Fibroblast of peridontal ligament (primary cell): Measurements from ENCODE around the gene ZNF121.

Experiments used
- DNase-seq: peaks from one replicate; pipeline ENCODE4 v3.0.0-alpha.2; 2010; ENCODE audit errors: extremely low read depth

ZNF121 gene

DNA sequence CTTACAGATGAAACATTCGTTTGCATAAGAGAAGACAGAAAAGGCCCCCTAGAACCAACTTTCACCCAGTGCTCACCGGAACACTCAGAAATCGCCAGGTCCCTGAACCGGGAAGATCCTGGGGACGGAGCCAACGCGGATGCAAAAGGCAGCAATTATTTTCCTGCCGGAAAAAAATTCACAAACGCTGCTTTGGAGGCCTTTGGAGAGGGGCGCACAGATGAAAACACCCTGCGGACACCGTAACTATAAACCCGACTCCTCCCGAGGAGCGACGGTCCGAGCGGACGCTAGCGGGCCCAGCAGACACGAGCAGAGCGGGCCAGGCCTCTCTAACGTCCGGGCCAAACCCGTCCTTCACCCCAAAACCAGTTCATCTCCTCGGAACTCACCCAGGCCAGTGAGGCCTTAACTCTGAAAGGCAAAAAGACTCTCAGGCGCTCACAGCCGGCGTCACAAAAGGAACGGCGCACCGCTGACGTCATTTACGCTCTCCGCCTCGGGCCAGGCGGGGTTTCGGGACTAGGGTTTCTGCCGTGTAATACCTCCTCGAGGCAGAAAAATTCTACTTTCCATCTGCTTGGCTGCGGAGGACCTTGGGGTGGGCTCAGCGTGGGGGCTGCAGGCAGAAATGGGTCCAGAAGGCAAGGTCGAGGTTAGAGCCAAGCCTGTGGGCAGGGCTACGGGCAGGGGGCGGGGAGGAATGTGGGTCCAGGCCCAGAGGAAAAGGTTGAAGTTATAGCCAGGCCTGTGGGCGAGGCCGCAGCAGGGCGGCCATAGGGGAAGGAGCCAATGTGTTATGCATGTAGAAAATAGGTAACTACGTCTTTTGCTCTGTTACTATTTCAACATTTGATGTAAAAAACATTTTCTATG, 45.9 kb downstream of the ZNF121 start, which contains the start of gene ZNF426:
ZNF426 (minus strand) TSS at position 463 of the 876 bp plus-strand sequence. CDS start 2,413 bp downstream, outside the sequence.
- DNase-seq = peak; percentile 95

DNA sequence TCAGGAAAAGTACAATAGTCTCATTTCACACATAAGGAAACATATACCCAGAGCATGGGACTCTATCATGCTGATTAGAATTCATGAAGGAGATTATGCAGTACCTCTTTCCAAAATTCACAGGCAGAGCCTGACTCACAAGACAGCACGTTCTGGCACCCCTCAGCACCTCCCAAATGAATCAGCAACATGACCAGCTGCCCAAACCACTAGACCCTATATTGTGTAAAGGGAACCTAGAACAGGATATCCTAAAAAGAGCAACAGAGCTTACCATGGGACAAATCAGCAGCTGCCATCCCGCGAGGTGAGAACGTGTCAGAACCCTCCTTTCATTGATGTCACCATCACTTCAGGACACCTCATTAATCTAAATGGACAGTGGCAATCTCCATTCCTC, 48.4 kb downstream of the ZNF121 start:
- DNase-seq = no peak

DNA sequence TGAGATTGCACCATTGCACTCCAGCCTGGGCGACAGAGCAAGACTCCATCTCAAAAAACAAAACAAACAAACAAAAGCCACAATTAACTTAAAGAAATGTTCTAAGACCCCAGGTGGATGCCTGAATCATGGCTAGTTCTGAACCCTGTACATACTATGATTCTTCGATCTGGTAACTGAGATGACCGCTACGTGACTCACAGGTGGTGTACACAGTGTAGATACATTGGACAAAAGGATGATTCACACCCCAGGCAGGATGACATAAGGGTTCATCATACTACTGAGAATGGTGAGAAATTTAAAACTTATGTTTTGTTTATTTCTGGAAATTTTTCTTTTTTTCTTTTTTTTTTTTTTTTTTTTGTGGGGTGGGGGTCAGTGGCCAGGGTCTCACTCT, 52.4 kb downstream of the ZNF121 start:
- no peak for DNase-seq

DNA sequence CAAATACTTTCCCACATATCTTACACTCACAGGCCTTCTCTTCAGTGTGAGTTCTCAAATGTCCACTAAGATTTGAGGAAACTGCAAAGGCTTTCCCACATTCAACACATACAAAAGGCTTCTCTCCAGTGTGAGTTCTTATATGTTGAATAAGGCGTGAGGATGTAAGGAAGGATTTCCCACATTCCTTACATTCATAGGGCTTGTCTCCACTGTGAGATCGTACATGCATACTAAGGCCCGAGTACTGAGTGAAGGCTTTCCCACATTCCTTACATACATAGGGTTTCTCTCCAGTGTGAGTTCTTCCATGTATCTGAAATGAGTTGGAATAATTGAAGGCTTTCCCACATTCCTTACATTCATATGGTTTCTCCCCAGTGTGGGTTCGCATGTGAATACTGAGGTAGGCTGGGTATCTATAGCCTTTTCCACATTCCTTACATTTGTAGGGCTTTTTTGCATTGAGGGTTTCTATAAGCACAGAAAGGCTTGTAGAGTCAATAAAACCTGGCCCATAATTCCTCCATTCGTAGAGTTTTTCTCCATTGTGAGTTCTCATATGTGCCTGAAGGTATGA, 55.5 kb downstream of the ZNF121 start:
- DNase-seq = peak; percentile 7

DNA sequence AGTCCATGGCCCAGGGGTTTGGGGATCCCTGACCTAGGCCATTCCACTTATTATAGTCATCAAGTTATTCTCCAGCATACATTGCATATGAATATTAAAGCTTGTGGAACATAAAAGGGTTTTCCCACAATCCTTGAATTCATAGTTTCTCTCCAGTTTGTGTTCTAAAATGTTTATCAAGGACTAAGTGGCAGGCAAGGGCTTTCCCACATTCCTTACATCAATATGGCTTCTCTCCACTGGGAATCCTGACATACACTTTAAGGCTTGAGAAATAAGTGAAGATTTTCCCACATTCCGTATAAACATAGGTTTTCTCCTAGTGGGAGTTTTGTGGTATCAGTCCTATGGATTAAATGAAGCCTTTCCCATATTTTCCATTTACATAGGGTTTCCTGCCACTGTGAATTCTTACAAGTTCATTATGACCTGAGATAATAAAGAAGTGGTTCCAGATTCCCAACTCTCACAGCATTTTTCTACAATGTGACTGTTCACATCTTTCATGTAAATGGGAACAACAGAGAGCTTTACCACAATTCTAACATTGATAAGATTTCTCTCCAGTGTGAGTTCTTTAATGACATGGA, 60.3 kb downstream of the ZNF121 start:
- peak; percentile 6 for DNase-seq
